Body of pancreas (tissue), 4 donors: ENCODE data around the gene PRAMEF11.
"Not testable (repeated sequence)": the region's sequence is repeated elsewhere in the genome, so short reads cannot be mapped to it uniquely, and the experiment has no call there.

ENCODE experiments used
- POLR2A ChIP-seq, 3 donors: fragments of 450-650 bp; IDR thresholded peaks; one replicate each; pipeline ENCODE4 v1.6.1; 2016; ENCODE audit warnings: antibody characterized with exemption in 3 of 3, mild to moderate bottlenecking in 2 of 3
- TF ChIP-seq, protein P1 (sequence below), 7 experiments: fragments of 450-650 bp in 4 of 7; fragments of 200-600 bp in 3 of 7; sonication (generic) in 3 of 7; IDR thresholded peaks; one replicate each; pipeline ENCODE4 v1.5.1; 2016 to 2019; ENCODE audit warnings: antibody characterized with exemption in 7 of 7

- TF ChIP-seq, protein P1, sequence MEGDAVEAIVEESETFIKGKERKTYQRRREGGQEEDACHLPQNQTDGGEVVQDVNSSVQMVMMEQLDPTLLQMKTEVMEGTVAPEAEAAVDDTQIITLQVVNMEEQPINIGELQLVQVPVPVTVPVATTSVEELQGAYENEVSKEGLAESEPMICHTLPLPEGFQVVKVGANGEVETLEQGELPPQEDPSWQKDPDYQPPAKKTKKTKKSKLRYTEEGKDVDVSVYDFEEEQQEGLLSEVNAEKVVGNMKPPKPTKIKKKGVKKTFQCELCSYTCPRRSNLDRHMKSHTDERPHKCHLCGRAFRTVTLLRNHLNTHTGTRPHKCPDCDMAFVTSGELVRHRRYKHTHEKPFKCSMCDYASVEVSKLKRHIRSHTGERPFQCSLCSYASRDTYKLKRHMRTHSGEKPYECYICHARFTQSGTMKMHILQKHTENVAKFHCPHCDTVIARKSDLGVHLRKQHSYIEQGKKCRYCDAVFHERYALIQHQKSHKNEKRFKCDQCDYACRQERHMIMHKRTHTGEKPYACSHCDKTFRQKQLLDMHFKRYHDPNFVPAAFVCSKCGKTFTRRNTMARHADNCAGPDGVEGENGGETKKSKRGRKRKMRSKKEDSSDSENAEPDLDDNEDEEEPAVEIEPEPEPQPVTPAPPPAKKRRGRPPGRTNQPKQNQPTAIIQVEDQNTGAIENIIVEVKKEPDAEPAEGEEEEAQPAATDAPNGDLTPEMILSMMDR (IDR thresholded peaks at IDR 0.05), result not testable (repeated sequence)
- TF ChIP-seq POLR2A (IDR thresholded peaks at IDR 0.05), result not testable (repeated sequence)
These were observed 47.4 kb downstream of the PRAMEF11 start for GRCh38 chr1:12783783-12784182.
